ENCODE results near the gene AHRR.
"Not testable (repeated sequence)": the region's sequence is repeated elsewhere in the genome, so short reads cannot be mapped to it uniquely, and the experiment has no call there.

Gene AHRR

DNA sequence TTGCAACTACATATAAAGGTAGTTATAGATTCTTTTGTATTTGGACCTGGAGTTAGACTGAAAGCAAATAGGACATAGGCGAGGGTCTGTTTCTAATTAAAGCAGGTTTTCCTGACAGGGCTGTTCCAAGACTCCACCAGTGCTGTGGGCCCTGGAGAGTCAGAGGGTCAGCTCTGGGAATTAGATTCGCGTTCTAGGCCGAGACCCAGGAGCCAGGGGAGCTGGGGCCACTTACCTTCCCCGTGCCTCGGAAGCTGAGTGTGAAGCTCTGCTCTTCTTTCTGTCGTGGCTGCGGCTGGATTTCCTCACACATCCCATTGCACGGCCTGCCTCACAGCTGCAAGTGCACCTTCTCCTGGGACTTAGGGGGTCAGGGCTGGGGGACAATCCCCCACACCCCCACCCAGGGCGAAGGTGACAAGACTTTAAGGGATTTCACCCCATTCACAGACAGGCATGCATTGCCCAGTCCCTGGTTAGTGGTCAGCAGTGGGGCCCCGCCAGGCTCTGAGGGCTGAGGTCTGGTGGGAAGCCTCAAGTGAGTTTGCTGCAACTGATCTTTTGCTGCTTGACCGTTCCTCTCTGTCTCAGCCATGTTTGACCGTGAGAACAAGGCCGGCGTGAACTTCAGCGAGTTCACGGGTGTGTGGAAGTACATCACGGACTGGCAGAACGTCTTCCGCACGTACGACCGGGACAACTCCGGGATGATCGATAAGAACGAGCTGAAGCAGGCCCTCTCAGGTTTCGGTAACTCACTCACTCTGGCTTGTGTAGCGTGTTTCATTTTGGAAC is 15.3 kb upstream of the AHRR start:
- CTCF ChIA-PET, result interaction anchor here (0.6 kb wide), 1 partner anchor 8 kb away, joined by 4 read pairs; no protein-coding TSS in a partner anchor
- POLR2A ChIA-PET, result no interaction called here

GRCh38 chr5:307306-307705 is 14.2 kb upstream of the AHRR start:
- ChIA-PET CTCF (no interaction called here), POLR2A (no interaction called here)
- no peak for DNase-seq (ENCODE audit: extremely low spot score)
- TF ChIP-seq ELF4 (IDR thresholded peaks at IDR 0.05), result no peak
- no peak for TF ChIP-seq L3MBTL2 (conservative IDR thresholded peaks at IDR 0.05)
- no peak for TF ChIP-seq FOXA1 (IDR thresholded peaks at IDR 0.05)
- no peak for TF ChIP-seq PKNOX1 (IDR thresholded peaks at IDR 0.05)
- TF ChIP-seq NFRKB (IDR thresholded peaks at IDR 0.05), result no peak
- TF ChIP-seq FOXM1 (IDR thresholded peaks at IDR 0.05; ENCODE audit: borderline replicate concordance), result no peak

More for the DNA sequence above, 15.3 kb upstream of the AHRR start:
- TF ChIP-seq FOXK2 (IDR thresholded peaks at IDR 0.05) (no peak), BHLHE40 (IDR thresholded peaks at IDR 0.05; ENCODE audit: borderline replicate concordance) (no peak), LEF1 (IDR thresholded peaks at IDR 0.05; ENCODE audit: borderline replicate concordance) (no peak), L3MBTL2 (conservative IDR thresholded peaks at IDR 0.05) (no peak), TARDBP (IDR thresholded peaks at IDR 0.05) (no peak), ELF4 (IDR thresholded peaks at IDR 0.05) (no peak), ARNT (IDR thresholded peaks at IDR 0.05) (no peak), SP1 (IDR thresholded peaks at IDR 0.05) (no peak), FOXM1 (IDR thresholded peaks at IDR 0.05; ENCODE audit: borderline replicate concordance) (no peak)
- no peak for DNase-seq (ENCODE audit: extremely low spot score)

DNA sequence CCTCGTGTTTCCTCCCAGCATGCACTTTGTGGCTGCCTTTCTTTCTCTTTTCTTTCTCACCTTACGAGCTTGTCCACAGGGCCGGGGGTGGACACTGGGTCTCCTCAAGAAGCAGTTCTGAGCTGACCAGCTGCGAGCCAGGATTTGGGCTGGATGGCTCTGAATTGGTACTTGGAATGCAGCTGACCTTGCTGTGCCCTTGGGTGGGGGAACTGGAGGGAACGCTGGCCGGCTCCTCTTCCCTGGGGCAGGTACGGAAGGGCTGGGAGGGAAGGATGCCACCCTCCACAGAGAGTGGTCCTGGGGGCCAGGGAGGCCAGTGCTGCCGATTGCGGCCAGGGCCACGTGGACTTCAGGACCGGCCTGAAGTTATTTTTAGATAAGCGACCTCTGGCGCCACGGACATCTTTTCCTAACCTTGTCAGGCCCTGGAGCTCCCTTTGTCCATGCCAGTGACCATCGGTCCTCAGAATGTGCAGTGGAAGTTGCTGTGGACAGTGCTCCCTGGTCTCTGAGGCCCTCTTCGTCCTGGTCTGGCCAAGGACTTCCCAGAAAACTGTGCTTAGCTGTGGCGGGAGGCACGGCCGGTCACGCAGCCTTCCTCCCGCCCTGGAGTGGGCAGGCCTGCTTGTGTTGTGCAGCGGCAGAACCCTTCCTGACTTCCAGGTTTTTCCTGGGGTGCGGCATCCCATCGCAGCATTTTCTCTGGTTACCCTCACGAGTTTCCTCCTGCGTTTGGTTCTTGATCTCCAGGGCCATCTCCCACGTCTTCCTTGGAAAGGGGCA is 13.5 kb upstream of the AHRR start:
- POLR2A ChIA-PET, result no interaction called here
- no peak for DNase-seq (ENCODE audit: extremely low spot score)
- CTCF ChIA-PET, result interaction anchor here (1.0 to 1.3 kb wide), 2 partner anchors 9 to 129 kb away, joined by 3 to 9 read pairs; no protein-coding TSS in a partner anchor

DNA sequence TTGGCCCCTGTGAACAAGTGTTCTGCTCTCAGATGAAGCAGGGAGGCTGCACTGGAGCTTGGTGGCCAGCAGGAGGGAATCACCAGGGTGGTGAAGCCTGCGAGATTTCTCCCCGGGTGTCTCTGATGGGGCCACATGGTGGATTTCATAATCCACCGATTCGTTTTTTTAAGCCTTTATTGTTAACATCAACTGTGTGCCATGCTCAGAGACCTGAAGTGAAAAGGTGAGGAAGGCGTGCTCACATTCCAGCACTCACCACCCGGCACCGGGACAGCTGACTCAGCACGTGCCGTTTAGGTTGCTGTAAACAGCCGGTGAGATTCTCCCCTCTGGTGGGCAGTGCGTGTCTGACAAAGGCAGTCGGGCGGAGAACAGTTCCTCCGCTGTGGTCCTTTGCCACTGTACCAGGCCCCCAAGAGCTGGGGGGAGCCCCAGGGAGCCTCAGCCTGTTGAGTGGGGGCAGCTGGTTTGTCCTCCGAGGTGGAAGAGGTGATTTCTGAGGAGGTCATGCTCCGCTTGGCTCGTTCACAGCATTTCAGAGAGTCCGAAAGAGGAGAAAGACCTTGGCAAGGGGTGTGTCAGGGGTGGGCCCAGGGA is 12.7 kb upstream of the AHRR start:
- no peak for TF ChIP-seq FOXM1 (IDR thresholded peaks at IDR 0.05; ENCODE audit: borderline replicate concordance)
- TF ChIP-seq ARNT (IDR thresholded peaks at IDR 0.05), result no peak
- TF ChIP-seq L3MBTL2 (conservative IDR thresholded peaks at IDR 0.05), result no peak
- no peak for TF ChIP-seq TARDBP (IDR thresholded peaks at IDR 0.05)
- TF ChIP-seq FOXA1 (IDR thresholded peaks at IDR 0.05), result no peak
- no peak for TF ChIP-seq BHLHE40 (IDR thresholded peaks at IDR 0.05; ENCODE audit: borderline replicate concordance)
- no peak for TF ChIP-seq LEF1 (IDR thresholded peaks at IDR 0.05; ENCODE audit: borderline replicate concordance)
- TF ChIP-seq PKNOX1 (IDR thresholded peaks at IDR 0.05), result no peak
- TF ChIP-seq FOXK2 (IDR thresholded peaks at IDR 0.05), result no peak
- no peak for TF ChIP-seq SP1 (IDR thresholded peaks at IDR 0.05)
- TF ChIP-seq SUZ12 (IDR thresholded peaks at IDR 0.05), result no peak
- TF ChIP-seq ZNF384 (IDR thresholded peaks at IDR 0.05), result no peak
- no peak for TF ChIP-seq CTBP1 (IDR thresholded peaks at IDR 0.05; ENCODE audit: borderline replicate concordance)
- TF ChIP-seq HDGF (IDR thresholded peaks at IDR 0.05; ENCODE audit: borderline replicate concordance), result no peak
- TF ChIP-seq ELF4 (IDR thresholded peaks at IDR 0.05), result no peak
- no peak for TF ChIP-seq NFRKB (IDR thresholded peaks at IDR 0.05)
- no peak for DNase-seq (ENCODE audit: extremely low spot score)
- ChIA-PET CTCF (interaction anchor here (1.0 to 1.3 kb wide), 2 partner anchors 8 to 129 kb away, joined by 3 to 9 read pairs; no protein-coding TSS in a partner anchor), POLR2A (no interaction called here)

More for the DNA sequence above, 13.5 kb upstream of the AHRR start:
- no peak for TF ChIP-seq SP1 (IDR thresholded peaks at IDR 0.05)
- TF ChIP-seq FOXM1 (IDR thresholded peaks at IDR 0.05; ENCODE audit: borderline replicate concordance), result no peak
- TF ChIP-seq SUZ12 (IDR thresholded peaks at IDR 0.05), result no peak
- TF ChIP-seq NFRKB (IDR thresholded peaks at IDR 0.05), result no peak
- no peak for TF ChIP-seq BHLHE40 (IDR thresholded peaks at IDR 0.05; ENCODE audit: borderline replicate concordance)
- TF ChIP-seq LEF1 (IDR thresholded peaks at IDR 0.05; ENCODE audit: borderline replicate concordance), result no peak
- no peak for TF ChIP-seq PKNOX1 (IDR thresholded peaks at IDR 0.05)
- no peak for TF ChIP-seq CTBP1 (IDR thresholded peaks at IDR 0.05; ENCODE audit: borderline replicate concordance)
- no peak for TF ChIP-seq HDGF (IDR thresholded peaks at IDR 0.05; ENCODE audit: borderline replicate concordance)
- no peak for TF ChIP-seq ARNT (IDR thresholded peaks at IDR 0.05)
- no peak for TF ChIP-seq FOXA1 (IDR thresholded peaks at IDR 0.05)

GRCh38 chr5:309831-310230 is 11.7 kb upstream of the AHRR start:
- POLR2A ChIA-PET; CTCF ChIA-PET; DNase-seq (ENCODE audit: extremely low spot score): not testable (repeated sequence)

DNA sequence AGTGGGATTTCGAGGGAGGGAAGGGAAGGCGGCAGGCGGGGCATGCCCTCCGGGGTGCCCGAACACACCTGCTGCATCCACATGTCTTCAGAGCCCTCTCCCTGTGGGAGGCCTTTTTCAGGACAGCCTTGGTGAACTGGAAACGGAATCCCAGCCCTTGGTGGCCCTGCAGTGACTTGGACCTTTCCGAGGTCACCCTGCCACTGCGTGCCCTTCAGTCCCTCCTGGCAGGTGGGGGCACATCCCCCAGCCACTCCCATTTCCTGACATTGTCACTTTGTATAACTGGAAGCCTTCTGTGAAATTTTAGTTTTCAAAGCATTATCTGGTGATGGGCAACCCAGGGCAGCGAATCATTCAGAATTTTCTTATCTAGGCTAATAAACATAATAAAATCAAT is 11.0 kb upstream of the AHRR start:
- TF ChIP-seq HDGF (IDR thresholded peaks at IDR 0.05; ENCODE audit: borderline replicate concordance) (no peak), NFRKB (IDR thresholded peaks at IDR 0.05) (no peak), ARNT (IDR thresholded peaks at IDR 0.05) (no peak), ZNF384 (IDR thresholded peaks at IDR 0.05) (no peak), L3MBTL2 (conservative IDR thresholded peaks at IDR 0.05) (no peak), FOXA1 (IDR thresholded peaks at IDR 0.05) (no peak)
- CTCF ChIA-PET, result no interaction called here
- DNase-seq (ENCODE audit: extremely low spot score), result no peak
- POLR2A ChIA-PET, result no interaction called here
